Large intestine (tissue), 3 donors: ENCODE data around the gene CNTNAP2. TPM values are rescaled to one million over a fixed set of nuclear protein-coding genes. Genes with fewer than 3 reads are reported as not detected.

Experiments
- DNase-seq, 2 donors: peaks; one replicate each; pipeline versions ENCODE4 v3.0.0 to v3.0.0-alpha.2; 2013
- H3K27ac ChIP-seq: one replicate; pipeline ENCODE4 v1.5.1; 2013; ENCODE audit warnings: low read length
- H3K27me3 ChIP-seq: 2 replicates; pipeline ENCODE4 v1.6.1; 2013; ENCODE audit warnings: low read length; ENCODE audit not compliant: control insufficient read depth, insufficient read depth
- H3K36me3 ChIP-seq: 2 replicates; pipeline ENCODE4 v1.6.1; 2013; ENCODE audit warnings: low read length; ENCODE audit not compliant: control insufficient read depth, insufficient read depth
- H3K4me1 ChIP-seq: one replicate; pipeline ENCODE4 v1.6.1; 2013; ENCODE audit warnings: low read length; ENCODE audit not compliant: control insufficient read depth, insufficient read depth
- H3K4me3 ChIP-seq: one replicate; pipeline ENCODE4 v1.5.1; 2013; ENCODE audit warnings: low read length
- H3K9me3 ChIP-seq: one replicate; pipeline ENCODE4 v1.6.1; 2013; ENCODE audit warnings: mild to moderate bottlenecking, low read depth, low read length, moderate library complexity; ENCODE audit not compliant: control insufficient read depth
- WGBS: methylation state at CpG from one replicate; pipeline ENCODE4 v1.1.5; 2013; ENCODE audit warnings: low lambda C conversion rate; ENCODE audit not compliant: insufficient coverage; 5-methylcytosine and 5-hydroxymethylcytosine counted together
- polyA plus RNA-seq: library from polyadenylated mRNA; unstranded; fragments of 120-200 nt; gene quantifications from one replicate; pipeline ENCODE4 v1.2.1, GENCODE V29; 2013

The CNTNAP2 gene
- polyA plus RNA-seq, 1 donor, result 12.9 TPM

DNA sequence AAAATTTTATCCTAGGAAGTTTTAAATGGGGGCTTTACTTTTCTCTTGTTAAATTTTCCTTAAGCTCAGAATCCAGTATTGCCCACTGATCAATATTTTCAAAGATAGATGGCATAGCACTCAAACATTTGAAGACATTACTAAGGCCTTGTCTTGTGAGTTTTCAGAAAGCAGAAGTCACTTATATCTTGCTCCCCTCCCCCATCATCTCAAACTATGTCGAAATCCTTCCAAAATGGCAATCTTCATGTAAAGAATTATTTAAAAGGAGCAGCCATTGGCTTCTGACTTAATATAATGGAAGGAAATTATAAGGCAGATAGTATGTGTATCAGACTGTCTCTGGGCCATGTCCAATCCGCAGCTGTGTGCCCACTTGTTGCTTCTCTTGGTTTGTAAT lies 1920.4 kb downstream of the CNTNAP2 start:
- no peak overlapping the region for H3K27ac ChIP-seq
- 100% methylated on average over 1 of the region's 2 CpGs for WGBS
- H3K9me3 ChIP-seq, result no peaks in the 10 kb centered on the region
- H3K4me3 ChIP-seq, result no peak overlapping the region
- no peaks in the 10 kb centered on the region for H3K36me3 ChIP-seq
- H3K27me3 ChIP-seq, result no peaks in the 10 kb centered on the region
- no peak for DNase-seq
- H3K4me1 ChIP-seq, result no peaks in the 10 kb centered on the region

DNA sequence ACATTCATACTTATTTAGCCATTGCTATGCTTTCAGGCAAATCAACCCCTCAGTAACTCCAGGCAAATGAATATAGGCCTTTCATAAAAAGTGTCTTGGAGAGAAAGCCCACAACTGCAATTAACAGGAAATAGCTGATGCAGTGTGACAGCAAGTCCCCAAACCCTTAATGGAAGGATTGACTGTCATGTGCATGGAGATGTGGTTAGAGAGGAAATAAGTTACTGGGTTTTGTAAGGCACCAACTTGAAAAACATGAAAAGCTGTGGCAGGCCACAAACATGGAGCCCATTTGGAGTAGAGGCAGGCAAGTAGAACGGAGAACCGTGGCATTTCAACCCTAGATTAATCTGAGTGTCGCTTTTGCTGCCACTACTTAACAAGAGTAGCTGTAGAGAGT lies 1924.6 kb downstream of the CNTNAP2 start:
- no peak overlapping the region for H3K27ac ChIP-seq
- 100% methylated on average over 1 of the region's 3 CpGs for WGBS
- no peaks in the 10 kb centered on the region for H3K9me3 ChIP-seq
- no peaks in the 10 kb centered on the region for H3K27me3 ChIP-seq
- no peaks in the 10 kb centered on the region for H3K4me1 ChIP-seq
- H3K36me3 ChIP-seq, result no peaks in the 10 kb centered on the region
- no peak overlapping the region for H3K4me3 ChIP-seq
- DNase-seq, result no peak

DNA sequence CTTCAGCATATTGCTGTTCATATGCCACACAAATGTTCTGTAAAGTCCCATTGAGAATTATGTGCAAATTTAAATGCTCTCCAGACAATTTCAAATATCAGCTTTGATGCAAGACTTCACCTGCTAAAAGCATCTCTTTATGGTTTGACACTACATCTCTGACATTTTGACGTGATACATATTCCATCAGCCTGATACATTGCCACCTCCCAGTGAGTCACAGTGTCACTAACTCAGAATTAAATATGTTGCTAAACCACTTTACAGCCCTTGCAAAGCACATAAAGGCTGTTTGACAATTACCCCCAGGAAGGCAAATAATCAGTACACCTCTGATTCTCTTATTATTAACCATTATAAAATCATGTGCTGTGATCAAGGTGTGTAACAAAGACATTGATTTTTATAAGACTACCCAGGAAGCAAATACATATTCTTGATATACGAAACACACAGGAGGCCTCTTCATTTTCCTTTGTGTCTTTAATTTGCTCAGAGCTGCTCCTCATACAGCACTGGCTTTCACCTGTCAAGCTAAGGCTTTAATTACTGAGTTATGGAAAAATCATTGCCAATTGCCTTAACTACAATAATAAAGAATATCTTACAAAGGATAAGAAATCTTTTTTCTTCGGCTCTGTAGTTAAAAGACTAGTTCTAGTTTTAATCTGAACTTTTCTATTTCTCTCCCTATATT lies 1926.5 kb downstream of the CNTNAP2 start:
- Histone ChIP-seq H3K4me3 (no peak overlapping the region), H3K27me3 (no peaks in the 10 kb centered on the region), H3K4me1 (no peaks in the 10 kb centered on the region), H3K9me3 (no peaks in the 10 kb centered on the region), H3K27ac (no peak overlapping the region), H3K36me3 (no peaks in the 10 kb centered on the region)
- WGBS, result 90% methylated on average over 2 of the region's 3 CpGs
- DNase-seq, result no peak

- WGBS, result no CpG with 5 or more reads among the region's 9 CpGs
- Histone ChIP-seq H3K36me3 (no peaks in the 10 kb centered on the region), H3K4me1 (no peaks in the 10 kb centered on the region), H3K27ac (no peak overlapping the region), H3K4me3 (no peak overlapping the region), H3K27me3 (no peaks in the 10 kb centered on the region), H3K9me3 (no peaks in the 10 kb centered on the region)
- DNase-seq, result no peak
Measured at GRCh38 chr7:148044173-148044572, 1927.6 kb downstream of the CNTNAP2 start.

DNA sequence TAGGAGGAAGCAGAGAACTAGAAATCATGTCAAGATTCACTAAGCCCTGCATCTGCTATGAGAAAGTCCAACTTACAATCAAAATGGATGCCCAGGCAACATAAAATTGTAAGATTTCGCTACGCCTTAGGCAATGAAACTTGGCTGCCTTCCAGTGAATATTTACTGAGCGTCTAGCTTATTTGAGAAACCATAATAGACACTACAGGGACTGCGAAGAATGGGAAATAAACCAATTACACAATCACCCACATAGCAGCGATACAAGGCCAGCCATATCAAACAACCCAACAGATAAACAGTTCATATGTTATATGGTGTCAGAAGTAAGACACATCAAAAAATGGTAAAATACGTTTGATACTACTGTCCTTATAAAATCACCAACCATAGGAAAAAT lies 1928.9 kb downstream of the CNTNAP2 start:
- WGBS, result 86% methylated on average over 5 of the region's 6 CpGs
- DNase-seq, result no peak
- Histone ChIP-seq H3K27me3 (no peaks in the 10 kb centered on the region), H3K9me3 (no peaks in the 10 kb centered on the region), H3K36me3 (no peaks in the 10 kb centered on the region), H3K4me1 (no peaks in the 10 kb centered on the region), H3K27ac (no peak overlapping the region), H3K4me3 (no peak overlapping the region)

DNA sequence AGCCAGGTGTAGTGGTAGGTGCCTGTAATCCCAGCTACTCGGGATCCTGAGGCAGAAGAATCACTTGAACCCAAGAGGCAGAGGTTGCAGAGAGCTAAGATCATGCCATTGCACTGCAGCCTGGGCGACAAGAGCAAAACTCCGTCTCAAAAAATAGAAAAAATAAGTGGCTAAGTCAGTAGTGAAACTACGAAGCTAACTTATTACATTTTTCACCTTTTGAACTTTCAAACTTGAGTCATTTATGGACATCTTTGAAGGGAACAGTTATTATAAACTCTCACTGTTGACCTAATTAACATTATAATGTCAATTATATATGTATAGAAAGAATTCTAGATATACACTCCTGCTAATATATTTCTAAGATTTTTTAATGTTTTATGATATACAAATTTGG lies 1932.5 kb downstream of the CNTNAP2 start:
- no peaks in the 10 kb centered on the region for H3K9me3 ChIP-seq
- H3K36me3 ChIP-seq, result no peaks in the 10 kb centered on the region
- no peak overlapping the region for H3K4me3 ChIP-seq
- WGBS, result 90% methylated on average over 2 of the region's 4 CpGs
- no peaks in the 10 kb centered on the region for H3K27me3 ChIP-seq
- DNase-seq, result no peak
- no peak overlapping the region for H3K27ac ChIP-seq
- H3K4me1 ChIP-seq, result no peaks in the 10 kb centered on the region

- Histone ChIP-seq H3K36me3 (no peaks in the 10 kb centered on the region), H3K27ac (no peak overlapping the region), H3K27me3 (no peaks in the 10 kb centered on the region), H3K4me3 (no peak overlapping the region), H3K4me1 (no peaks in the 10 kb centered on the region), H3K9me3 (no peaks in the 10 kb centered on the region)
- DNase-seq, result no peak
- WGBS, result 100% methylated on average over 1 of the region's 3 CpGs
Measured at GRCh38 chr7:148050492-148051158, 1934.0 kb downstream of the CNTNAP2 start.

DNA sequence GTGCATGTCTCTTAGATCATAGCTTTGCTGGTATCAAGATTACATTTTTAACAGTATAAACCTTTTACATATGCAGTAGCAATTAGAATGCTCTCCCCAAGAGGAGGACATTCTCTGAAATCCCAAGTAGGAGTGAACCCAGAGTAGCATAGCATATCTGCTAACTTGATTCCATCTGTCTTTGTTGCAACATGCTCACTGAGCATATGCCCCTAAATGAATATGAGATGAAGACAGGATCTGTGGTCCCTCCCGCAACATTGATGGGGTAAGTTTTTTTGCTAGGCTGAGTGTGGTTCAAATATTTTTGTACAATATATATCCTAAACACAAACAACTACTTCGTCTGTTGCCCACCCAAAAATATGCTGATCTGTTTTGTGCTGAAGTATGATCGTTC lies 1939.8 kb downstream of the CNTNAP2 start:
- no peak overlapping the region for H3K27ac ChIP-seq
- no peaks in the 10 kb centered on the region for H3K4me1 ChIP-seq
- no peaks in the 10 kb centered on the region for H3K36me3 ChIP-seq
- H3K9me3 ChIP-seq, result no peaks in the 10 kb centered on the region
- no peak overlapping the region for H3K4me3 ChIP-seq
- WGBS, result 90% methylated on average over 2 of the region's 3 CpGs
- no peak for DNase-seq
- H3K27me3 ChIP-seq, result no peaks in the 10 kb centered on the region

DNA sequence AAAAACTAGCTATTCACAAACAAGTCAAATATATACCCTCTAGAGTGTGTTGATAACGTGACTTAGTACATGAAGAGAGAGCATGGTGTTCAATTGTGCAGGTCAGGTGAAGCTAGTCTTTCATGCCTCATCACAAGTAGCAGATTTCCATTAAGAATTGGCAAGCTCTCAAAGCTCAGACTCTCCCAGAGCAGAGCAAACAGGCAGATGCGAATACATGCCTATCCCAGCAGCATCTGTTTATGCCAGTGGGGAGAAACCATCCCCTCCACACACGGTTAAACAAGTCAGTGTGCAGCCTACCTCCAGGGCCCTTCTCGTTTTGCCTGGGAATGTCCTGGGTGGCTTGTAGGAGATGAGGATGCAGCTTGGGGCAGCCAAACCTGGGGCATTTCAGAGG lies 1941.5 kb downstream of the CNTNAP2 start:
- Histone ChIP-seq H3K4me1 (no peaks in the 10 kb centered on the region), H3K27me3 (no peaks in the 10 kb centered on the region), H3K4me3 (no peak overlapping the region), H3K9me3 (no peaks in the 10 kb centered on the region), H3K27ac (no peak overlapping the region), H3K36me3 (no peaks in the 10 kb centered on the region)
- DNase-seq, result no peak
- no CpG with 5 or more reads among the region's 4 CpGs for WGBS

GRCh38 chr7:148058753-148059152 lies 1942.2 kb downstream of the CNTNAP2 start:
- no peaks in the 10 kb centered on the region for H3K9me3 ChIP-seq
- no peaks in the 10 kb centered on the region for H3K4me1 ChIP-seq
- H3K4me3 ChIP-seq, result no peak overlapping the region
- no peaks in the 10 kb centered on the region for H3K27me3 ChIP-seq
- DNase-seq, result no peak
- 79% methylated on average over 2 of the region's 6 CpGs for WGBS
- no peaks in the 10 kb centered on the region for H3K36me3 ChIP-seq
- H3K27ac ChIP-seq, result no peak overlapping the region

DNA sequence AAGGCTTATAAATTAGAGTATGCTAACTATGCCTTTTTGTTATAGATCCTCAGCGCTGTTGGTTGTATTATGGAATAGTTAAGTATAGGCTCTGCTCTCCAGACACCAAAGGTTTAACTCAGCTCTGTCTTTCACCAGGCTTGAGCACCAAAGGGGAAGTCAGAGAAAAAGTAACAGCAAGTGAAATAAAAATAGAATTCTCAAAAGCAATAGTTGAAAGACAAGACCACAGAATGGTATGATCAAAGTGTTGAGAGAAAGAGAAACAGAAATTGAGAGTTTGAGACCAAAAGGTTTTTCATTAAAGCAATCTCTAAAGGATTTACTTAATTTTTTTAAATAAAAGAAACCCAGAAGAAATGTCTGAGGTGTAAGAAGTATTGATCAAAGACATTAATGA lies 1944.1 kb downstream of the CNTNAP2 start:
- H3K36me3 ChIP-seq, result no peaks in the 10 kb centered on the region
- no peaks in the 10 kb centered on the region for H3K27me3 ChIP-seq
- DNase-seq, result no peak
- WGBS, result 100% methylated on average over 1 of the region's 1 CpG
- H3K9me3 ChIP-seq, result no peaks in the 10 kb centered on the region
- no peaks in the 10 kb centered on the region for H3K4me1 ChIP-seq
- H3K4me3 ChIP-seq, result no peak overlapping the region
- no peak overlapping the region for H3K27ac ChIP-seq
